Thymus (tissue), 11 donors: ENCODE measurements around the gene HDAC4. TPM values are rescaled to one million over a fixed set of nuclear protein-coding genes. Genes with fewer than 3 reads are reported as not detected.

Experiments used
- DNase-seq, 9 donors: peaks; one replicate each; pipeline ENCODE4 v3.0.0-alpha.2; 2013; ENCODE audit warnings: low spot score in 9 of 9, low read depth in 6 of 9, missing footprints in 1 of 9
- H3K27ac ChIP-seq, 2 donors: one replicate each; pipeline ENCODE4 v1.5.1; 2013; ENCODE audit warnings: control low read depth in 1 of 2, low read depth in 1 of 2, low read length in 1 of 2, mild to moderate bottlenecking in 1 of 2, moderate library complexity in 1 of 2
- H3K27me3 ChIP-seq, 2 donors: one replicate each; pipeline ENCODE4 v1.5.1; 2013; ENCODE audit warnings: low read length in 1 of 2; ENCODE audit not compliant: control insufficient read depth in 2 of 2, insufficient read depth in 1 of 2
- H3K36me3 ChIP-seq, 2 donors: one replicate each; pipeline ENCODE4 v1.5.1; 2013; ENCODE audit warnings: low read length in 1 of 2, mild to moderate bottlenecking in 1 of 2, moderate library complexity in 1 of 2; ENCODE audit not compliant: control insufficient read depth in 2 of 2, insufficient read depth in 2 of 2
- H3K4me1 ChIP-seq, 2 donors: one replicate each; pipeline ENCODE4 v1.5.1; 2013; ENCODE audit warnings: low read length in 2 of 2; ENCODE audit not compliant: control insufficient read depth in 2 of 2, insufficient read depth in 2 of 2
- H3K4me3 ChIP-seq, 2 donors: one replicate each; pipeline ENCODE4 v1.5.1; 2013; ENCODE audit warnings: low read length in 2 of 2, control low read depth in 1 of 2, mild to moderate bottlenecking in 1 of 2
- H3K9me3 ChIP-seq, 2 donors: one replicate each; pipeline ENCODE4 v1.5.1; 2013; ENCODE audit warnings: low read length in 1 of 2, mild to moderate bottlenecking in 1 of 2; ENCODE audit not compliant: control insufficient read depth in 2 of 2, insufficient read depth in 1 of 2
- WGBS: extraction: QIAGEN DNeasy Blood & Tissue Kit; methylation state at CpG from one replicate; pipeline ENCODE4 v1.1.7; 2013; 5-methylcytosine and 5-hydroxymethylcytosine counted together
- polyA plus RNA-seq: library from polyadenylated mRNA; stranded (reverse); fragments of 200-250 nt; gene quantifications from one replicate; pipeline ENCODE4 v1.2.3, GENCODE V29; 2013
- total RNA-seq: library from RNA; stranded (reverse); fragments of 120-200 nt; gene quantifications from one replicate; pipeline ENCODE4 v1.2.4, GENCODE V29; 2013
- donor health status: healthy.

HDAC4 gene
- total and polyA plus RNA-seq, 2 donors, result 7.8 to 17.9 TPM

GRCh38 chr2:239119346-239120126 lies 281.3 kb downstream of the HDAC4 start:
- 97% methylated on average over 21 of the region's 21 CpGs for WGBS
- no peak overlapping the region for H3K4me3 ChIP-seq
- H3K4me1 ChIP-seq, result peaks cover 3 to 17% of the 10 kb centered on the region in 2 donors
- H3K9me3 ChIP-seq, result peaks cover 1 to 5% of the 10 kb centered on the region in 2 donors
- H3K36me3 ChIP-seq, result peaks cover 22 to 62% of the 10 kb centered on the region in 2 donors
- no peak for DNase-seq
- no peaks in the 10 kb centered on the region for H3K27me3 ChIP-seq
- H3K27ac ChIP-seq, result peak overlapping the region in 1 of 2 donors; percentile 41

GRCh38 chr2:239118675-239119211 lies 282.1 kb downstream of the HDAC4 start:
- Histone ChIP-seq H3K36me3 (peaks cover 22 to 61% of the 10 kb centered on the region in 2 donors), H3K27me3 (no peaks in the 10 kb centered on the region), H3K27ac (peak overlapping the region in 1 of 2 donors; percentile 41), H3K9me3 (peaks cover 0 to 5% of the 10 kb centered on the region in 2 donors), H3K4me1 (peaks cover 3 to 17% of the 10 kb centered on the region in 2 donors), H3K4me3 (no peak overlapping the region)
- DNase-seq, result peak; percentile 26 to 81 (median 46)
- 63% methylated on average over 18 of the region's 18 CpGs for WGBS

GRCh38 chr2:239118264-239118663 lies 282.6 kb downstream of the HDAC4 start:
- no peak overlapping the region for H3K27ac ChIP-seq
- H3K9me3 ChIP-seq, result peaks cover 0 to 5% of the 10 kb centered on the region in 2 donors
- 98% methylated on average over 26 of the region's 26 CpGs for WGBS
- H3K27me3 ChIP-seq, result no peaks in the 10 kb centered on the region
- DNase-seq, result no peak
- no peak overlapping the region for H3K4me3 ChIP-seq
- peaks cover 3 to 17% of the 10 kb centered on the region in 2 donors for H3K4me1 ChIP-seq
- peaks cover 22 to 61% of the 10 kb centered on the region in 2 donors for H3K36me3 ChIP-seq

GRCh38 chr2:239117831-239118230 lies 283.0 kb downstream of the HDAC4 start:
- WGBS, result 97% methylated on average over 18 of the region's 18 CpGs
- no peak for DNase-seq
- H3K27ac ChIP-seq, result no peak overlapping the region
- H3K9me3 ChIP-seq, result peaks cover 0 to 5% of the 10 kb centered on the region in 2 donors
- H3K36me3 ChIP-seq, result peaks cover 25 to 61% of the 10 kb centered on the region in 2 donors
- H3K27me3 ChIP-seq, result no peaks in the 10 kb centered on the region
- no peak overlapping the region for H3K4me3 ChIP-seq
- H3K4me1 ChIP-seq, result peaks cover 3 to 17% of the 10 kb centered on the region in 2 donors

- H3K36me3 ChIP-seq, result peaks cover 27 to 62% of the 10 kb centered on the region in 2 donors
- 97% methylated on average over 25 of the region's 25 CpGs for WGBS
- H3K27ac ChIP-seq, result no peak overlapping the region
- no peaks in the 10 kb centered on the region for H3K27me3 ChIP-seq
- peaks cover 3 to 17% of the 10 kb centered on the region in 2 donors for H3K4me1 ChIP-seq
- H3K4me3 ChIP-seq, result no peak overlapping the region
- no peak for DNase-seq
- H3K9me3 ChIP-seq, result peaks cover 0 to 5% of the 10 kb centered on the region in 2 donors
These were observed 284.2 kb downstream of the HDAC4 start for GRCh38 chr2:239116456-239117246.

- peaks cover 0 to 5% of the 10 kb centered on the region in 2 donors for H3K9me3 ChIP-seq
- no peak overlapping the region for H3K4me3 ChIP-seq
- H3K4me1 ChIP-seq, result peaks cover 3 to 17% of the 10 kb centered on the region in 2 donors
- peaks cover 37 to 68% of the 10 kb centered on the region in 2 donors for H3K36me3 ChIP-seq
- no peaks in the 10 kb centered on the region for H3K27me3 ChIP-seq
- 96% methylated on average over 9 of the region's 9 CpGs for WGBS
- DNase-seq, result no peak
- H3K27ac ChIP-seq, result no peak overlapping the region
These were observed 285.2 kb downstream of the HDAC4 start for GRCh38 chr2:239115616-239116015.

GRCh38 chr2:239114616-239115265 lies 286.1 kb downstream of the HDAC4 start:
- 99% methylated on average over 25 of the region's 25 CpGs for WGBS

GRCh38 chr2:239114119-239114581 lies 286.7 kb downstream of the HDAC4 start:
- Histone ChIP-seq H3K4me3 (no peak overlapping the region), H3K27me3 (no peaks in the 10 kb centered on the region), H3K36me3 (peaks cover 47 to 83% of the 10 kb centered on the region in 2 donors), H3K4me1 (peaks cover 3 to 11% of the 10 kb centered on the region in 2 donors), H3K9me3 (peaks cover 0 to 5% of the 10 kb centered on the region in 2 donors), H3K27ac (no peak overlapping the region)
- no peak for DNase-seq
- 87% methylated on average over 9 of the region's 9 CpGs for WGBS

More at GRCh38 chr2:239114616-239115265, 286.1 kb downstream of the HDAC4 start:
- Histone ChIP-seq H3K27me3 (no peaks in the 10 kb centered on the region), H3K9me3 (peaks cover 0 to 5% of the 10 kb centered on the region in 2 donors), H3K4me1 (peaks cover 3 to 16% of the 10 kb centered on the region in 2 donors), H3K27ac (no peak overlapping the region), H3K36me3 (peaks cover 41 to 77% of the 10 kb centered on the region in 2 donors), H3K4me3 (no peak overlapping the region)
- no peak for DNase-seq
